B cell (primary cell): ENCODE results near the gene RGN. TPM values are rescaled to one million over a fixed set of nuclear protein-coding genes. Genes with fewer than 3 reads are reported as not detected.

Experiments used
- ATAC-seq: fragments of 200-7000 bp; cut with Tn5 transposase; one replicate; pipeline ENCODE4 v1.10.0; 2021; ENCODE audit warnings: low read depth, mild to moderate bottlenecking, moderate number of reproducible peaks, moderate library complexity
- CTCF ChIA-PET: fragments of 350-600 bp; sonication (Branson Sonifier 250); formaldehyde crosslinking; loops from one replicate; lab custom pipeline; 2021; ENCODE audit warnings: antibody characterized with exemption, inconsistent platforms; lab: Charles Lee
- POLR2A ChIA-PET: fragments of 350-600 bp; sonication (Branson Sonifier 250); formaldehyde crosslinking; loops from one replicate; lab custom pipeline; 2021; ENCODE audit warnings: antibody characterized with exemption; lab: Charles Lee
- DNase-seq: peaks from one replicate; pipeline ENCODE4 v3.0.0; 2013
- H2AFZ ChIP-seq: 2 replicates; pipeline ENCODE4 v1.6.1; 2012; ENCODE audit warnings: mild to moderate bottlenecking, low read depth, low read length; ENCODE audit not compliant: insufficient read depth, poor library complexity, severe bottlenecking
- H3K27ac ChIP-seq, 2 donors: 1 replicate in 1 of 2; 2 replicates in 1 of 2; pipeline ENCODE4 v1.5.1; 2012 to 2013; ENCODE audit warnings: low read length in 2 of 2, mild to moderate bottlenecking in 2 of 2, moderate library complexity in 1 of 2
- H3K27me3 ChIP-seq, 4 experiments: fragments of 200-600 bp in 1 of 4; sonication (generic) in 1 of 4; replicated peaks in 1 of 4; 1 replicate in 2 of 4; 2 replicates in 2 of 4; pipeline versions ENCODE4 v1.6.1 to v1.7.0; 2013 to 2016; ENCODE audit warnings: low read length in 3 of 4, mild to moderate bottlenecking in 2 of 4, mixed read lengths in 1 of 4, moderate library complexity in 1 of 4; ENCODE audit not compliant: insufficient read depth in 4 of 4, control insufficient read depth in 3 of 4; ENCODE audit errors: control extremely low read depth in 1 of 4
- H3K36me3 ChIP-seq, 2 experiments: replicated peaks in 1 of 2; 1 replicate in 1 of 2; 2 replicates in 1 of 2; pipeline versions ENCODE4 v1.6.1 to v1.7.1; 2013; ENCODE audit warnings: low read length in 1 of 2; ENCODE audit not compliant: insufficient read depth in 2 of 2, control insufficient read depth in 1 of 2; ENCODE audit errors: control extremely low read depth in 1 of 2, extremely low read depth in 1 of 2
- H3K4me1 ChIP-seq, 2 donors: fragments of 200-600 bp in 1 of 2; sonication (generic) in 1 of 2; 1 replicate in 1 of 2; 2 replicates in 1 of 2; pipeline versions ENCODE4 v1.5.1 to v1.6.1; 2013 to 2017; ENCODE audit warnings: low read length in 2 of 2; ENCODE audit not compliant: control insufficient read depth in 2 of 2, insufficient read depth in 2 of 2
- H3K4me2 ChIP-seq: replicated peaks from 2 replicates; pipeline ENCODE3; 2012; ENCODE audit warnings: mild to moderate bottlenecking, low read depth, low read length; ENCODE audit not compliant: poor library complexity, severe bottlenecking
- H3K4me3 ChIP-seq, 5 experiments: fragments of 200-600 bp in 1 of 5; sonication (generic) in 1 of 5; 1 replicate in 3 of 5; 2 replicates in 2 of 5; pipeline versions ENCODE4 v1.5.1 to v1.7.0; 2011 to 2016; ENCODE audit warnings: low read length in 4 of 5, mild to moderate bottlenecking in 4 of 5, low read depth in 2 of 5, control low read depth in 1 of 5, moderate library complexity in 1 of 5; ENCODE audit not compliant: insufficient read depth in 1 of 5; ENCODE audit errors: control extremely low read depth in 1 of 5, extremely low read depth in 1 of 5
- H3K79me2 ChIP-seq: fragments of 200-600 bp; sonication (generic); one replicate; pipeline ENCODE4 v1.6.0; 2016; ENCODE audit warnings: low read length; ENCODE audit not compliant: control insufficient read depth, insufficient read depth
- H3K9ac ChIP-seq: fragments of 200-600 bp; sonication (generic); 2 replicates; pipeline ENCODE4 v1.6.1; 2017; ENCODE audit warnings: mild to moderate bottlenecking, low read length, moderate library complexity
- H3K9me3 ChIP-seq, 3 donors: one replicate each; pipeline versions ENCODE4 v1.6.1 to v1.7.1; 2013; ENCODE audit warnings: low read length in 2 of 3; ENCODE audit not compliant: control insufficient read depth in 2 of 3, insufficient read depth in 1 of 3; ENCODE audit errors: control extremely low read depth in 1 of 3
- H4K20me1 ChIP-seq: 2 replicates; pipeline ENCODE4 v1.6.0; 2012; ENCODE audit warnings: mild to moderate bottlenecking, low read length; ENCODE audit not compliant: insufficient read depth, control insufficient read depth, poor library complexity, severe bottlenecking
- H3K27ac Mint-ChIP-seq: one replicate; pipeline ENCODE4 v1.8.0; 2021; ENCODE audit warnings: mixed read lengths
- H3K27me3 Mint-ChIP-seq: one replicate; pipeline ENCODE4 v1.8.0; 2021; ENCODE audit warnings: mixed read lengths
- H3K4me1 Mint-ChIP-seq: one replicate; pipeline ENCODE4 v1.8.0; 2021; ENCODE audit warnings: mixed read lengths
- H3K4me3 Mint-ChIP-seq: one replicate; pipeline ENCODE4 v1.8.0; 2021; ENCODE audit warnings: mixed read lengths
- H3K9me3 Mint-ChIP-seq: one replicate; pipeline ENCODE4 v1.8.0; 2022; ENCODE audit warnings: mixed read lengths; ENCODE audit not compliant: insufficient read depth
- EZH2 ChIP-seq: IDR thresholded peaks from 2 replicates; pipeline ENCODE4 v1.6.1; 2012; ENCODE audit warnings: borderline replicate concordance, low read depth, mild to moderate bottlenecking, moderate library complexity, low read length; ENCODE audit not compliant: insufficient read depth, poor library complexity, severe bottlenecking
- whole genome bisulfite sequencing: methylation state at CpG from one replicate; pipeline ENCODE4 v1.1.5; 2013; ENCODE audit warnings: missing lambda C conversion rate; ENCODE audit not compliant: insufficient coverage; 5-methylcytosine and 5-hydroxymethylcytosine counted together
- intact Hi-C: fragments of 100-400 bp; cut with micrococcal nuclease; formaldehyde crosslinking; loops from one replicate; pipeline ENCODE4 v1.10.0; 2022
- polyA plus RNA-seq: library from polyadenylated mRNA; depleted of rRNA; stranded (reverse); fragments of >200 nt; gene quantifications from 2 replicates; pipeline ENCODE4 v1.2.3, GENCODE V29; 2012
- total RNA-seq, 2 donors: library from RNA; stranded (reverse); fragments of 120-200 nt in 1 of 2; gene quantifications; 1 replicate in 1 of 2; 2 replicates in 1 of 2; pipeline versions ENCODE4 v1.2.3 to v1.2.4, GENCODE V29; 2013 to 2022
- TF ChIP-seq, protein P1 (sequence below): fragments of 200-600 bp; IDR thresholded peaks from one replicate; pipeline ENCODE4 v1.8.0; 2022; ENCODE audit warnings: antibody characterized with exemption, mild to moderate bottlenecking

RGN gene
- total and polyA plus RNA-seq, 2 donors (not counting 1 experiment from before 2014, with no cell fraction given), result 0.25 TPM; not detected in 1

DNA sequence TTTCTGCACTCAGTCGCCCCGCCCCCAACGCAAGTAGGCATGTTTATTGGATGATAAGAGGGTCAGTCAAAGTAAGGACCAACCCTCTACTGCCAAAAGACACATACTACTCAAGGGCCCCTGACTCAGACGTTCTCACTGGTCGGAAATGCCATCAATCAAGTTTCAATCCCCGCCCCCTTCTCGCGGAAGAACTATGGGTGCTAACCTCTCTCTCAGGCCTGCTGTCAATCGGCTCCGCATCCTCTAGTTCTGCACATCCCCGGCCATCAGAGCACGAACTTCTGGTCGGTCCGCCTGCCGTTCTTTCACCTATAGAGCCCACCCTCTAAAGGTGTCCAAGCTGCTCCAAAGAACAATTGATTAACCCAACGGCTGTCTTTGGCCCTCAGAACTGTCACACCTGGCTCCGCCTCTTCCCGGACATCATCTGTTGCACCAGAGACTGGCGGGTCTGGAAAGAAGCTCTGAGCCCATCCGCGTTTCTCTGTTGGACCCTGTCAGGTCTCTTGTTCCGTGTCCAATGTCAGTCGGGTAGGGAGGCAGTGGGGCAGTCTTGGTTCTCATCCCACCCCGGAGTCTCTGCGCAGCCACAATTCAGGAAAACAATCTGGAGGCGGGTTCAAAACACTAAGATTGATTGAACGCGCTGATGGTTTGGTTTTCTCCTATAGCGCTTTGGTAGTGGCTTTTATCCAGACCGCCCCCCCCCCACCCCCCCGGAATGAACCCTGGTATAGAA, 51.1 kb downstream of the RGN start:
- H3K27ac Mint-ChIP-seq, result peak overlapping the region; percentile 93
- DNase-seq (peak; percentile 94), ATAC-seq (peak; percentile 98)
- TF ChIP-seq EZH2, result no peak
- TF ChIP-seq, protein P1, sequence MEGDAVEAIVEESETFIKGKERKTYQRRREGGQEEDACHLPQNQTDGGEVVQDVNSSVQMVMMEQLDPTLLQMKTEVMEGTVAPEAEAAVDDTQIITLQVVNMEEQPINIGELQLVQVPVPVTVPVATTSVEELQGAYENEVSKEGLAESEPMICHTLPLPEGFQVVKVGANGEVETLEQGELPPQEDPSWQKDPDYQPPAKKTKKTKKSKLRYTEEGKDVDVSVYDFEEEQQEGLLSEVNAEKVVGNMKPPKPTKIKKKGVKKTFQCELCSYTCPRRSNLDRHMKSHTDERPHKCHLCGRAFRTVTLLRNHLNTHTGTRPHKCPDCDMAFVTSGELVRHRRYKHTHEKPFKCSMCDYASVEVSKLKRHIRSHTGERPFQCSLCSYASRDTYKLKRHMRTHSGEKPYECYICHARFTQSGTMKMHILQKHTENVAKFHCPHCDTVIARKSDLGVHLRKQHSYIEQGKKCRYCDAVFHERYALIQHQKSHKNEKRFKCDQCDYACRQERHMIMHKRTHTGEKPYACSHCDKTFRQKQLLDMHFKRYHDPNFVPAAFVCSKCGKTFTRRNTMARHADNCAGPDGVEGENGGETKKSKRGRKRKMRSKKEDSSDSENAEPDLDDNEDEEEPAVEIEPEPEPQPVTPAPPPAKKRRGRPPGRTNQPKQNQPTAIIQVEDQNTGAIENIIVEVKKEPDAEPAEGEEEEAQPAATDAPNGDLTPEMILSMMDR, result no peak
- H3K4me3 Mint-ChIP-seq, result peak overlapping the region; percentile 97
- Histone ChIP-seq H3K9me3 (no peaks in the 10 kb centered on the region), H3K9ac (peak overlapping the region; percentile 70), H3K27ac (peak overlapping the region; percentile 47), H3K4me3 (peak overlapping the region; percentile 32 to 71 (median 68)), H3K4me1 (peaks cover 0 to 6% of the 10 kb centered on the region in 2 donors), H3K79me2 (no peaks in the 10 kb centered on the region), H2AFZ (peak overlapping the region; percentile 82), H4K20me1 (no peaks in the 10 kb centered on the region), H3K27me3 (no peaks in the 10 kb centered on the region), H3K36me3 (no peaks in the 10 kb centered on the region), H3K4me2 (peak overlapping the region; percentile 74)
- 0% methylated on average over 16 of the region's 31 CpGs for WGBS
- ChIA-PET CTCF (interaction anchor here (1.8 kb wide), 1 partner anchor 15 kb away, joined by 8 read pairs; the partner anchor contains the start of genes NDUFB11 and RBM10), POLR2A (interaction anchor here (2.5 kb wide), 1 partner anchor 15 kb away, joined by 21 read pairs; the partner anchor contains the start of genes NDUFB11 and RBM10)
- H3K27me3 Mint-ChIP-seq, result no peaks in the 10 kb centered on the region
- intact Hi-C loops, result loop anchor here (1.0 kb wide), 2 partner anchors 15 to 64 kb away; partner anchors contain the start of genes NDUFB11 and UBA1
- H3K9me3 Mint-ChIP-seq, result no peaks in the 10 kb centered on the region
- peaks cover 3% of the 10 kb centered on the region for H3K4me1 Mint-ChIP-seq
